NCI-H2227 (cell line): Measurements from ENCODE around the gene NMNAT3.
A peak's percentile ranks its signal among the peaks of the same experiment; 100 is the strongest.
"Not testable (repeated sequence)": the region's sequence is repeated elsewhere in the genome, so short reads cannot be mapped to it uniquely, and the experiment has no call there.

Source experiments
- DNase-seq: peaks from one replicate; lab custom pipeline; 2025; ENCODE audit not compliant: unreplicated experiment; lab: John Stamatoyannopoulos, UW

Gene NMNAT3

GRCh38 chr3:139586420-139587017 is 91.3 kb downstream of the NMNAT3 start:
- DNase-seq = no peak

GRCh38 chr3:139585820-139586219 is 92.0 kb downstream of the NMNAT3 start:
- DNase-seq = no peak

GRCh38 chr3:139583651-139584050 is 94.1 kb downstream of the NMNAT3 start:
- DNase-seq = not testable (repeated sequence)

- no peak for DNase-seq
Measured at GRCh38 chr3:139578783-139579182, 99.0 kb downstream of the NMNAT3 start.

- no peak for DNase-seq
Measured at GRCh38 chr3:139577909-139578308, 99.9 kb downstream of the NMNAT3 start.

- DNase-seq = no peak
Measured at GRCh38 chr3:139577346-139577745, 100.4 kb downstream of the NMNAT3 start.

- DNase-seq = no peak
Measured at GRCh38 chr3:139574026-139574947, 103.5 kb downstream of the NMNAT3 start.

- DNase-seq = no peak
Measured at GRCh38 chr3:139572847-139573672, 104.7 kb downstream of the NMNAT3 start.

GRCh38 chr3:139571711-139572110 is 106.1 kb downstream of the NMNAT3 start:
- no peak for DNase-seq

GRCh38 chr3:139564294-139564861 is 113.4 kb downstream of the NMNAT3 start:
- DNase-seq = peak; percentile 5

- DNase-seq = peak; percentile 35
Measured at GRCh38 chr3:139561959-139562676, 115.7 kb downstream of the NMNAT3 start.

GRCh38 chr3:139561255-139561817 is 116.4 kb downstream of the NMNAT3 start:
- DNase-seq = peak; percentile 26

GRCh38 chr3:139560411-139560810 is 117.4 kb downstream of the NMNAT3 start:
- peak; percentile 49 for DNase-seq

- DNase-seq = no peak
Measured at GRCh38 chr3:139559541-139559940, 118.2 kb downstream of the NMNAT3 start.

- DNase-seq = no peak
Measured at GRCh38 chr3:139558351-139559266, 119.2 kb downstream of the NMNAT3 start.

GRCh38 chr3:139557041-139557440 is 120.7 kb downstream of the NMNAT3 start:
- DNase-seq = no peak

GRCh38 chr3:139555249-139555648 is 122.5 kb downstream of the NMNAT3 start:
- DNase-seq = no peak

GRCh38 chr3:139554628-139555027 is 123.1 kb downstream of the NMNAT3 start:
- DNase-seq = no peak
